Right lobe of liver (tissue), 4 donors: Measurements from ENCODE around the gene VCL.

Experiments
- CTCF ChIP-seq, 4 donors: fragments of 200-600 bp in 3 of 4; fragments of 450-650 bp in 1 of 4; IDR thresholded peaks; one replicate each; pipeline versions ENCODE4 v1.5.1 to v1.8.0; 2016 to 2022; ENCODE audit warnings: antibody characterized with exemption in 4 of 4, mild to moderate bottlenecking in 2 of 4
- POLR2A ChIP-seq: fragments of 450-650 bp; IDR thresholded peaks from one replicate; pipeline ENCODE4 v1.6.1; 2017; ENCODE audit warnings: antibody characterized with exemption, mild to moderate bottlenecking
- donor health status: DM: no; HTN: no; CAD: no.
- donor health status: DM: no; HTN: no; CAD: no.
- donor health status: DM: no; HTN: yes; CAD: no.

- TF ChIP-seq CTCF (IDR thresholded peaks at IDR 0.05) (no peak), POLR2A (no peak)
These were observed 31.8 kb upstream of the VCL start for GRCh38 chr10:73965890-73966768.
